C4-2B (cell line): ENCODE data around the gene P4HA3.

ENCODE experiments used
- CTCF ChIP-seq: fragments of 450-650 bp; conservative IDR thresholded peaks from 2 replicates; pipeline ENCODE4 v1.5.1; 2017; ENCODE audit warnings: mild to moderate bottlenecking
- ZFX ChIP-seq: fragments of 450-650 bp; IDR thresholded peaks from 2 replicates; pipeline ENCODE4 v1.6.1; 2017

GRCh38 chr11:74299015-74299414 lies 12.4 kb downstream of the P4HA3 start:
- TF ChIP-seq CTCF (no peak), ZFX (no peak)
